ENCODE measurements around the gene CYGB.

DNA sequence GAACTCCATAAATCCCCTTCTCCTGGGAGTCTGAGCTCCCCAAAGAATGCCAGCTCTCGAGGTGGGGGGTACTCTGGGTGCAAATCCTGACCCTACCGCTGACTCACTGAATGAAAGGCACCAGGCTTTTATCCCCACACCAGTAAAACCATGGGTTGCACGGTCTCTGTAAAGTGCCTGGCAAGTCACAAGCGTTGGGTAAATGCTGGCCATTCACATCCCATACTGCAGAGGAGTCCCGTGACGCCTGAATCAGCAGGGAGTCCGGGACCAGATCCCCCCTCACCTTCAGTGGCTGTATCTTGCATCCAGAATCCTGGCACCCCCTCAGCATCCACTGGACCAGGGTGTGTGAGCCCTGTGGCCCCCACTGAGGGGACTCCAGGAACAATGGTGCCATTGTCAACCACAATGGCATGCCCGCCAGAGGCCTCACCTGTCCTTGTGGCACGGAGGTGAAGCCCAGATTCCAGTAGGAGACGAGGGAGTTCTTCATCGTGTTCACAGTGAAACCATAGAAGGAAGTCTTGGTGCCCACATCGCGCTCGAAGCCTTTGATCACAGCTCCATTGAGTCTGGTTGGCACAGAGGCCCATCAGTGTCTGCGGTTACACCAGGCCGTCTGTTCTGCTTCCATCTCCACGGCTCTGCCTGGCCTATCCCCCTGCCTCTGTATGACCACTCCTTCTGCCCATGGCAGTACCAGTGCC is 34.8 kb upstream of the CYGB start:
- TF ChIP-seq POLR2A (IDR thresholded peaks at IDR 0.05; ENCODE audit: low read length) (no peak), GATA1 (IDR thresholded peaks at IDR 0.05; ENCODE audit: low read depth, low read length) (no peak)
